Embryonic facial prominence (tissue), 1 donor: ENCODE data around the gene IQGAP1.
"Not testable (repeated sequence)": the region's sequence is repeated elsewhere in the genome, so short reads cannot be mapped to it uniquely, and the experiment has no call there.

Experiments
- DNase-seq: peaks from one replicate; pipeline ENCODE4 v3.0.0-alpha.2; 2016; ENCODE audit errors: extremely low spot score

The IQGAP1 gene

GRCh38 chr15:90387534-90388461, at the start of gene IQGAP1:
Gene IQGAP1, plus strand, starts transcription at chr15:90388242. Its CDS starts 100 bp downstream, at chr15:90388342.
- DNase-seq: peak; percentile 91

GRCh38 chr15:90338532-90338931, 49.5 kb upstream of the IQGAP1 start:
- no peak for DNase-seq

- DNase-seq: no peak
Observed at GRCh38 chr15:90340345-90340744, 47.7 kb upstream of the IQGAP1 start.

GRCh38 chr15:90343302-90343790, 44.7 kb upstream of the IQGAP1 start:
- DNase-seq: no peak

GRCh38 chr15:90344662-90345061, 43.4 kb upstream of the IQGAP1 start:
- no peak for DNase-seq

GRCh38 chr15:90345857-90346256, 42.2 kb upstream of the IQGAP1 start:
- no peak for DNase-seq

GRCh38 chr15:90347431-90348065, 40.5 kb upstream of the IQGAP1 start:
- DNase-seq: not testable (repeated sequence)

GRCh38 chr15:90348456-90348855, 39.6 kb upstream of the IQGAP1 start:
- DNase-seq: no peak

- no peak for DNase-seq
Observed at GRCh38 chr15:90349072-90349471, 39.0 kb upstream of the IQGAP1 start.

- DNase-seq: no peak
Observed at GRCh38 chr15:90349821-90350220, 38.2 kb upstream of the IQGAP1 start.

GRCh38 chr15:90351479-90352106, 36.4 kb upstream of the IQGAP1 start:
- no peak for DNase-seq

- peak; percentile 86 for DNase-seq
Observed at GRCh38 chr15:90352107-90352893, 35.7 kb upstream of the IQGAP1 start, which contains the start of gene ZNF774. Gene ZNF774, plus strand, starts transcription at chr15:90352284. Its CDS starts 2,377 bp downstream, at chr15:90354661.

- DNase-seq: no peak
Observed at GRCh38 chr15:90354986-90355385, 33.1 kb upstream of the IQGAP1 start.

GRCh38 chr15:90358124-90359033, 29.7 kb upstream of the IQGAP1 start:
- DNase-seq: no peak

GRCh38 chr15:90360746-90361145, 27.3 kb upstream of the IQGAP1 start:
- DNase-seq: no peak

- no peak for DNase-seq
Observed at GRCh38 chr15:90362936-90363212, 25.2 kb upstream of the IQGAP1 start.

- DNase-seq: no peak
Observed at GRCh38 chr15:90364251-90364650, 23.8 kb upstream of the IQGAP1 start.

GRCh38 chr15:90365414-90366055, 22.5 kb upstream of the IQGAP1 start:
- DNase-seq: no peak

GRCh38 chr15:90367576-90367975, 20.5 kb upstream of the IQGAP1 start:
- DNase-seq: no peak

GRCh38 chr15:90375071-90375470, 13.0 kb upstream of the IQGAP1 start:
- DNase-seq: no peak
